Stomach (tissue), 9 donors: ENCODE data around the gene ATP5F1E. TPM values are rescaled to one million over a fixed set of nuclear protein-coding genes. Genes with fewer than 3 reads are reported as not detected.

Source experiments
- DNase-seq, 2 donors: peaks; one replicate each; pipeline versions ENCODE4 v3.0.0 to v3.0.0-alpha.2; 2013 to 2019
- H3K27ac ChIP-seq, 5 donors: fragments of 200-600 bp in 4 of 5; sonication (generic) in 4 of 5; one replicate each; pipeline ENCODE4 v1.5.1; 2013 to 2019; ENCODE audit warnings: mild to moderate bottlenecking in 1 of 5, moderate library complexity in 1 of 5
- H3K27me3 ChIP-seq, 3 donors: fragments of 200-600 bp; sonication (generic); one replicate each; pipeline ENCODE4 v1.5.1; 2017 to 2019; ENCODE audit warnings: mixed run types in 1 of 3
- H3K36me3 ChIP-seq, 4 donors: fragments of 200-600 bp; sonication (generic); 1 replicate in 3 of 4; 2 replicates in 1 of 4; pipeline ENCODE4 v1.5.1; 2016 to 2019
- H3K4me1 ChIP-seq, 4 donors: fragments of 200-600 bp; sonication (generic); one replicate each; pipeline ENCODE4 v1.5.1; 2016 to 2019
- H3K4me3 ChIP-seq, 4 donors: fragments of 200-600 bp; sonication (generic) in 3 of 4; one replicate each; pipeline ENCODE4 v1.5.1; 2016 to 2019; ENCODE audit warnings: mild to moderate bottlenecking in 1 of 4
- H3K9me3 ChIP-seq, 4 donors: fragments of 200-600 bp; sonication (generic); one replicate each; pipeline ENCODE4 v1.5.1; 2016 to 2019
- CTCF ChIP-seq, 7 experiments: fragments of 450-650 bp in 4 of 7; fragments of 200-600 bp in 3 of 7; sonication (generic) in 3 of 7; IDR thresholded peaks; one replicate each; pipeline ENCODE4 v1.5.1; 2016 to 2019; ENCODE audit warnings: antibody characterized with exemption in 7 of 7, control low read depth in 2 of 7, mild to moderate bottlenecking in 1 of 7
- EP300 ChIP-seq: sonication (generic); formaldehyde crosslinking; IDR thresholded peaks from one replicate; pipeline ENCODE4 v1.6.1; 2017; ENCODE audit warnings: antibody characterized with exemption
- POLR2A ChIP-seq, 4 donors: fragments of 450-650 bp; IDR thresholded peaks; one replicate each; pipeline ENCODE4 v1.6.1; 2016; ENCODE audit warnings: antibody characterized with exemption in 4 of 4, control low read depth in 2 of 4, mild to moderate bottlenecking in 1 of 4, moderate library complexity in 1 of 4
- POLR2AphosphoS5 ChIP-seq, 3 donors: sonication (generic); formaldehyde crosslinking; IDR thresholded peaks; one replicate each; pipeline ENCODE4 v1.6.1; 2016; ENCODE audit warnings: antibody characterized with exemption in 3 of 3
- WGBS, 5 donors: extraction: QIAGEN DNeasy Blood & Tissue Kit in 3 of 5; methylation state at CpG; one replicate each; pipeline versions ENCODE4 v1.1.5 to v1.1.7; 2013 to 2018; 5-methylcytosine and 5-hydroxymethylcytosine counted together
- intact Hi-C: fragments of 100-400 bp; cut with DNase I; formaldehyde crosslinking; loops from one replicate; pipeline ENCODE4 v1.15.1; 2023; ENCODE audit warnings: low total_unique reads
- polyA plus RNA-seq, 3 donors: library from polyadenylated mRNA; stranded (reverse); fragments of 200-250 nt; gene quantifications; one replicate each; pipeline ENCODE4 v1.2.3, GENCODE V29; 2013
- total RNA-seq, 5 donors: library from RNA; depleted of rRNA; stranded (reverse); fragments of >200 nt; gene quantifications; one replicate each; pipeline versions ENCODE4 v1.1.0 to v1.2.3, GENCODE V29; 2014 to 2016
- donor health status: healthy with polysubstance abuse.
- donor health status: Bipolar disorder and iron deficiency.
- donor health status: healthy.

The ATP5F1E gene
- total and polyA plus RNA-seq, 8 donors = 20.4 to 101 (median 43.9) TPM

DNA sequence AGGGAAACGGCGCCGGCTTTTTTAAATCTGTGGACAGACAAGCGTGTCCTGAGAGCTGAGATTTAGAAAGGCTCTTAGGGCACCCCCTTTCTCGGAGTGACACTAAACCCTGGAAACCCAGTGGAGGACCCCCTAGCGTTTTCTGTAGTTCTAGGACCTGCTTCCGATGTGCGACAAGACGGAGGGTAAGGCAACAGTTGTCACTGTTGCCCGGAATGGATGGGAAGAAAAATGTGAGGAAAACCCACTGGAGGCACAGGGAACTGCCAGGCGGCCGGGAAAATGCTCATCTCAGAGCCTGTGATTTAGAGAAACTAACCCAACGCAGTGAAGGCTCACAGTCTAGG, 551 bp upstream of the ATP5F1E start:
- no peak for DNase-seq
- Histone ChIP-seq H3K9me3 (no peaks in the 10 kb centered on the region), H3K27ac (peak overlapping the region; percentile 88 to 94 (median 91)), H3K4me1 (peaks cover 32 to 47% (median 43%) of the 10 kb centered on the region in 4 donors), H3K27me3 (no peaks in the 10 kb centered on the region), H3K4me3 (peak overlapping the region; percentile 78 to 85 (median 82)), H3K36me3 (peaks cover 35 to 66% (median 59%) of the 10 kb centered on the region in 4 donors)
- intact Hi-C loops = no loop called here
- 1 to 5% (median 2%) methylated on average over 10 to 13 of the region's 13 CpGs for WGBS, 5 donors
- TF ChIP-seq POLR2A (IDR thresholded peaks at IDR 0.05) = no peak
- TF ChIP-seq CTCF (IDR thresholded peaks at IDR 0.05) = peak in 1 of 7 experiments; percentile 15
- no peak for TF ChIP-seq POLR2AphosphoS5 (IDR thresholded peaks at IDR 0.05)
- no peak for TF ChIP-seq EP300

- Histone ChIP-seq H3K27me3 (no peaks in the 10 kb centered on the region), H3K4me1 (peaks cover 32 to 58% (median 50%) of the 10 kb centered on the region in 4 donors), H3K36me3 (peaks cover 25 to 66% (median 58%) of the 10 kb centered on the region in 4 donors), H3K27ac (peak overlapping the region; percentile 88 to 94 (median 91)), H3K4me3 (peak overlapping the region; percentile 78 to 85 (median 82)), H3K9me3 (no peaks in the 10 kb centered on the region)
- DNase-seq = no peak
- intact Hi-C loops = no loop called here
- TF ChIP-seq POLR2A (IDR thresholded peaks at IDR 0.05) (no peak), POLR2AphosphoS5 (IDR thresholded peaks at IDR 0.05) (no peak), EP300 (no peak), CTCF (IDR thresholded peaks at IDR 0.05) (no peak)
- WGBS, 5 donors = 7 to 23% (median 11%) methylated on average over 13 of the region's 13 CpGs
These were observed 542 bp downstream of the ATP5F1E start for GRCh38 chr20:59031564-59032022.

- H3K27me3 ChIP-seq = no peaks in the 10 kb centered on the region
- 59 to 70% (median 61%) methylated on average over 7 of the region's 7 CpGs for WGBS, 5 donors
- intact Hi-C loops = no loop called here
- TF ChIP-seq POLR2A (IDR thresholded peaks at IDR 0.05) = no peak
- TF ChIP-seq POLR2AphosphoS5 (IDR thresholded peaks at IDR 0.05) = no peak
- no peak for TF ChIP-seq EP300
- TF ChIP-seq CTCF (IDR thresholded peaks at IDR 0.05) = no peak
- peak overlapping the region; percentile 78 to 85 (median 82) for H3K4me3 ChIP-seq
- DNase-seq = no peak
- peak overlapping the region; percentile 54 to 94 (median 91) for H3K27ac ChIP-seq
- peaks cover 32 to 64% (median 53%) of the 10 kb centered on the region in 4 donors for H3K4me1 ChIP-seq
- H3K36me3 ChIP-seq = peaks cover 23 to 66% (median 58%) of the 10 kb centered on the region in 4 donors
- no peaks in the 10 kb centered on the region for H3K9me3 ChIP-seq
These were observed 1.1 kb downstream of the ATP5F1E start for GRCh38 chr20:59030911-59031563.

DNA sequence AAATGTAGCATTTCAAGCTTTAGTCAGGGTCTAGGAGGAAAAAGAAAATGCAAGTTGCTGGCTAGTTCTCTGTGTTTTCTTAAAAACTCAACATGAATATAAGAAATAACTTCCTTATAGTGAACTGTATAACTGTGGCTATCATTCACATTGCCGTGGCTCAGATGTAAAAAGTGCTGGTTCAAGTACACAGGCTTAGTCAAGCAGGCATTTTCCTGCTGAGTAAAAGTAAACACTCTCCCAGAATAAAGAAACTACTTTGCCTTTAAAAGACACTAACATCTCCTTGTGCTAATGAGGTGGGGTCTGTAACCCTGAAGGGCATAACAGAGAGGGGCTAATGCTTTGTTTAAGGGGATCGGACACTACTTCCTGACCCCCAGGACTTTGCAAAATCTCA, 3.3 kb downstream of the ATP5F1E start:
- Histone ChIP-seq H3K36me3 (peaks cover 21 to 66% (median 60%) of the 10 kb centered on the region in 4 donors), H3K27ac (peak overlapping the region in 3 of 5 donors; percentile 5 to 44 (median 43)), H3K4me1 (peaks cover 32 to 69% (median 54%) of the 10 kb centered on the region in 4 donors), H3K9me3 (no peaks in the 10 kb centered on the region), H3K4me3 (peak overlapping the region in 3 of 4 donors; percentile 19 to 26 (median 22)), H3K27me3 (no peaks in the 10 kb centered on the region)
- TF ChIP-seq CTCF (IDR thresholded peaks at IDR 0.05) (no peak), EP300 (no peak), POLR2A (IDR thresholded peaks at IDR 0.05) (no peak), POLR2AphosphoS5 (IDR thresholded peaks at IDR 0.05) (no peak)
- intact Hi-C loops = no loop called here
- WGBS, 5 donors = 17 to 39% (median 22%) methylated on average over 2 of the region's 2 CpGs
- no peak for DNase-seq
